ES-I3 (cell line): ENCODE results near the gene TMEM45B.
A peak's percentile ranks its signal among the peaks of the same experiment; 100 is the strongest.

Experiments
- H3K36me3 ChIP-seq: 2 replicates; pipeline ENCODE4 v1.6.1; 2013; ENCODE audit warnings: mild to moderate bottlenecking, low read length, control low read depth, moderate library complexity; ENCODE audit not compliant: insufficient read depth
- H3K4me1 ChIP-seq: 2 replicates; pipeline ENCODE4 v1.6.1; 2013; ENCODE audit warnings: mild to moderate bottlenecking, control low read depth, low read length; ENCODE audit not compliant: insufficient read depth
- H3K9ac ChIP-seq: 2 replicates; pipeline ENCODE4 v1.6.1; 2013; ENCODE audit warnings: low read depth, mild to moderate bottlenecking, low read length, moderate library complexity
- H3K9me3 ChIP-seq: 2 replicates; pipeline ENCODE4 v1.6.1; 2013; ENCODE audit warnings: mild to moderate bottlenecking, low read length, moderate library complexity; ENCODE audit not compliant: control insufficient read depth, insufficient read depth

The TMEM45B gene

DNA sequence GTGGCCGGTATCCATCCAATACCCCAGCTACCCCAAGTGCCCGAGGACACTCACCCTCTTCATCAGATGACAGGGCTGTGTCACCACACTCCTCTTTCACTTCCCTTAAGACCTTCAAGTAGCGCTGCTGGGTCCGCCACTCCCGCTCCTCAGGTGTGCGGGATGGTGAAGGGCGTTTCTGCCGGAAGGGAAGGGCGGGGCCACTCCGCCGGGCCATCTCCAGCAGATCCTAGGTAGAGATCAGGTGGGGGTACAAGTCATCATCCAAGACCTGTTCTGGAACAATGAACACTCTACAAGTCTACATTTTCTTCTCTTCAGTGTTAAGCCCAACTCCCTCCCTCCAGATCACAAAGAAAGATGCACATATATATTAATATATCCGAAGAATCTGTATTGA lies 69.7 kb downstream of the TMEM45B start:
- peaks cover 40% of the 10 kb centered on the region for H3K36me3 ChIP-seq
- H3K9me3 ChIP-seq = no peaks in the 10 kb centered on the region
- no peak overlapping the region for H3K9ac ChIP-seq

DNA sequence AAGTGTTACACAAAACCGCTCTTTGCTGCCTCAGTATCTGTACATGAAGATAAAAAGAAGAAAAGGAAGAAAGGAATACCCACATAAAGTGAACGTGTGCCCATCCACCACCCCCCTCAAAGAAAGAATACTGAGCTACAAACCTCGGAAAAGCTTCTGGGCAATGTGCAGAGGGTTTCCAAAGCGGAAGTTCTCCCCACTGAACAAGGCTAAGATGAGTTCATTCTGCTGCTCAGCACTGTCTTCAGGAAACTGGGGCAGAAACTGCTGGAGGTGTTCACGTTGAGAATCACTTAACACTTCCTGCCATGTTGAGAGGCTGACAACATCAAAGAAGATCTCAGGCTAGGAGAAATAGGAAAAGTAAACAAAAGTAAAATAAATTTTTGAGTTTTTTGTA lies 72.8 kb downstream of the TMEM45B start:
- Histone ChIP-seq H3K9me3 (no peaks in the 10 kb centered on the region), H3K4me1 (no peaks in the 10 kb centered on the region), H3K36me3 (peaks cover 30% of the 10 kb centered on the region), H3K9ac (no peak overlapping the region)

More for the DNA sequence above, 69.7 kb downstream of the TMEM45B start:
- H3K4me1 ChIP-seq = no peaks in the 10 kb centered on the region

DNA sequence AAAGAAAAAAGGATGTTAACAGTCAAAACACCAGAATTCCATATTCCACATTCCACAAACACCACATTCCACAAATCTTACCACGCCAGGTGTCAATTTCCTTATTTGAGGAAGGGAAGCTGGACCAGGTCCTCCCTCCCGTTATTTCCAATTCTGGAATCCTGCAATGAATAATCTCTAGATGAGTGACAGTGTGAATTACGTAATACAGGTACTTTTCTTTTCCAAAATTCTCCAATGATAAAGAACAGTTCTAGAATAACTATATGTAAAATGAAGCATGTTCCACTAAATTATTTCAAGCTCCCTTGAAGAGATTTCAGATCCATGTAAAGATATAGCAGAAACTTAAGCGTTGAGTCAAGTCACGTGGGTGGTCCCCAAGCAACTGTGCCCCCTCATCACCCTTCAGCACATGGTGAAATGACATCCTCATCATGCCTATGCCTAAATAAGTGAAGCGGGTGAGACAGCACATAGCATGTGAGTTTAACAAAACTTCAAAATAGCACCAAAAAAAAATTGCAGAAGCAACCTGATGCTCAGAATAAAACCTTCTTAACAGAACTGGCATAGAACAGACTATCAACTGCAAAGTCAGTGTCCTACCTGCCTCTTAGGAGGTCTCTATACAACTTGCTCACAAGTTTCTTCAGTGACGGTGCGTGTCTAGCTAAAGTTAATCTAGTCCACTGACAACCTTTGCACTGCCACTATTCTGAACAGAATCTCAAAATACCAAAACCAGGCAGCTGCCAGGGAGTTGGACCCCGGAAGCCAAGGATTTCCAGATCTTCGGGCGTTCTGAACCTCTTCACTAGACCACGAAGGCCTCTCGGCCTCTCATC lies 78.9 kb downstream of the TMEM45B start:
- peaks cover 6% of the 10 kb centered on the region; the same call in 1 of the 2 replicates for H3K36me3 ChIP-seq
- peaks cover 8% of the 10 kb centered on the region; the same call in 1 of the 2 replicates for H3K4me1 ChIP-seq
- H3K9me3 ChIP-seq = no peaks in the 10 kb centered on the region
- peak overlapping the region; percentile 71 for H3K9ac ChIP-seq

DNA sequence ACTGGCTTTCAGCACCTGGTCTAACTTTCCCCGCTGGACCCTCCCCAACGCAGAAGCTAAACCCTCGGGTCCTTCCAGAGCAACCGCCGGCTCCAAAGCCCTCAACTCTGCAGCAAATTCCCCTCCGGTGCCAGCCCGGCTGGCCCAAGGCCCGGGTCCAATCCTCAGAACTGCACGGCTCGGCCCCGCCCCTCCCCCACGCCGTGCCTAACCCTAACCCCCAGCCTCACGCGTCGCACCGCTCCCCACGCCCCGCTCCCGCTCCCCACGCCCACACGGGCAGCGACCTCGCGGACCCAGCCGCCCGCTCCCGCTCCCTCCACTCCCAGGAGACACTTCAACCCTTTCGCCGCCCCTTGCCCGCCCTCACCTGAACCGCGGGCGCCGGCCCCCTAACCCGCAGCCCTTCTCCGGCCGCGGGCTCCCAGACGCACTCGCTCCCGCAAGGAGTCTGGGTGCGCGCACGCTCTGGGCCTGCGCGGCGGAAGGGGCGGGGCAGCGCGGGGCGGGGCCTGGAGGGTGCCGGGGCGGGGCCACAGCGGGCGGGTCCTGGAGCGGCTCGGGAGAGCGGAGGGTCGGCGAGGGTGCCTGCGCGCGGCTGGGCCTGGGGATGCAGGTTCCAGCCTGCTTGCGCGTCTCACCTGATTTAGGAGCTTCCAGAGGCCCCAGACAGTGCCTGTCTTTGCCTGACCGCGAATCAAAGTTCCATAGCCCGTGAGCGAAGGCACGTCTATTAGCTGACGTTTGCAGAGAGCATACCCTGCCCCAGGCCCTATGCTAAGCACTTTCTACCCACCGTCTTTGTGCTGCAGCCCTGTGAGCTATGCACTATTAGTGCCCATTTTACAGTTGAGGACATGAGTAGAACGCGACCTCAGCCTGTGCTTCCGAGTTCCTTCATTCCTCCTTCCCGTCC lies 79.7 kb downstream of the TMEM45B start, which contains the start of gene NFRKB:
TSS of gene NFRKB (minus strand) at position 453 of the 916 bp plus-strand sequence. CDS start 2,729 bp downstream, outside the sequence.
- peak within 1 kb of the TSS; percentile 71 for H3K9ac ChIP-seq
- peaks cover 8% of the 10 kb centered on the region; the same call in 1 of the 2 replicates for H3K4me1 ChIP-seq
- H3K36me3 ChIP-seq = peaks cover 3% of the 10 kb centered on the region; the same call in 1 of the 2 replicates
- H3K9me3 ChIP-seq = no peaks in the 10 kb centered on the region

DNA sequence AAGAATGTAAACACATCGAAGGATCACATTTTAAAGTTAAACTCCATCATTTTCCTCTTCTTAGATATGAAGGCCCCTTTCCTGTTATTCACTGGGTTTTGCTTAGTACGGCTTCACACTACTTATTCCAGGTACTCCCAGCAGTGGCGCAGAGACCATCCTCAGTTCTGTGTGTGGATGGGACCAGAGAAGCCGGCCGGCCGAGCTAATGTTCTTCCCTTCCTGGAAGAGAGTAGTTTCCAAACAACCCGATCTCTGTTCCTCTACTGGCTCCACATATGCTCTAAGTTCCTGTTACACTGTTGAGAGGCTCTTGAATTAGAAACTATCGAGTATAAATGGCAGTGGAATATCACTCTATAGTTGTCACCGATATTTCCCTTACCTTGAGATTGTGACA lies 80.4 kb downstream of the TMEM45B start:
- peaks cover 3% of the 10 kb centered on the region; the same call in 1 of the 2 replicates for H3K36me3 ChIP-seq
- H3K9me3 ChIP-seq = no peaks in the 10 kb centered on the region
- H3K9ac ChIP-seq = peak overlapping the region; percentile 40
- H3K4me1 ChIP-seq = peaks cover 8% of the 10 kb centered on the region; the same call in 1 of the 2 replicates

DNA sequence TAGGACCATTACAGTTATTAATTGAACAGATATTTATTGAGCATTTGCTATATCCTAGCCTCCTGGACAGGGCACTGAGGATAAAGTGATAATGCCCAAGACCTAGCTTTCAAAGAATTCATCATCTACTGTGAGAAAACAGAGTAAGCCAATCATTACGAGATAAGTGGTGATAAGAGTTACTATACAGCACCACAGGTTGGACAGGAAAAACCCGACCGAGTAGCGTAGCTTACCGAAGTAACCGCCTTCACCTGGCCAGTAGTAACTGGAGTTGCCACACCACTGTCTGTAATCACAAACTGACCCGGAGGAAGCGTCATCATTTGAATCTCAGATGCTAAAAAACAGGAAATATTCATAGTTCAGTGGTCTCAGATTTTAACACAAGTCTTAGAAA lies 89.8 kb downstream of the TMEM45B start:
- H3K9me3 ChIP-seq = no peaks in the 10 kb centered on the region
- no peaks in the 10 kb centered on the region; the same call in 1 of the 2 replicates for H3K4me1 ChIP-seq
- no peak overlapping the region for H3K9ac ChIP-seq
- no peaks in the 10 kb centered on the region; the same call in 1 of the 2 replicates for H3K36me3 ChIP-seq
